ENCODE measurements around the gene CAMKV. TPM values are rescaled to one million over a fixed set of nuclear protein-coding genes. Genes with fewer than 3 reads are reported as not detected.

The CAMKV gene
- total RNA-seq, 1 donor from 2014 or later = not detected

Other genes with a start within 250 kb of the CAMKV start
- gene APEH, start 195.6 kb downstream of the CAMKV start, total RNA-seq = 113 TPM
- 6.6 TPM for gene MST1, start 180.4 kb downstream of the CAMKV start, total RNA-seq
- gene RNF123, start 180.3 kb downstream of the CAMKV start, total RNA-seq = 45.3 TPM
- gene AMIGO3, start 150.2 kb downstream of the CAMKV start, total RNA-seq = not detected
- 16.4 TPM for gene GMPPB, start 146.0 kb downstream of the CAMKV start, total RNA-seq
- gene IP6K1, start 83.4 kb downstream of the CAMKV start, total RNA-seq = 18.5 TPM
- gene CDHR4, start 70.0 kb downstream of the CAMKV start, total RNA-seq = not detected
- gene INKA1, start 66.6 kb downstream of the CAMKV start, total RNA-seq = 1.7 TPM
- gene UBA7, start 56.0 kb downstream of the CAMKV start, total RNA-seq = 26.7 TPM
- 1.2 TPM for gene TRAIP, start 13.3 kb downstream of the CAMKV start, total RNA-seq
- gene MST1R, start 34.0 kb upstream of the CAMKV start, total RNA-seq = 2.3 TPM
- gene MON1A, start 59.9 kb upstream of the CAMKV start, total RNA-seq = 8.1 TPM
- gene RBM6, start 70.2 kb upstream of the CAMKV start, total RNA-seq = 48.4 TPM
- gene RBM5, start 219.0 kb upstream of the CAMKV start, total RNA-seq = 73.8 TPM